HG02798 (cell line): ENCODE measurements around the gene SREBF2.
A peak's percentile ranks its signal among the peaks of the same experiment; 100 is the strongest.
"Not testable (repeated sequence)": the region's sequence is repeated elsewhere in the genome, so short reads cannot be mapped to it uniquely, and the experiment has no call there.

Source experiments
- ATAC-seq: cut with Tn5 transposase; IDR thresholded peaks from one replicate; pipeline ENCODE4 v1.9.1; 2021; ENCODE audit warnings: mild to moderate bottlenecking; ENCODE audit not compliant: unreplicated experiment, poor library complexity

Gene SREBF2

GRCh38 chr22:41820447-41820846 lies 12.5 kb upstream of the SREBF2 start:
- ATAC-seq = no peak

GRCh38 chr22:41821471-41822316 lies 11.2 kb upstream of the SREBF2 start:
- ATAC-seq = no peak

DNA sequence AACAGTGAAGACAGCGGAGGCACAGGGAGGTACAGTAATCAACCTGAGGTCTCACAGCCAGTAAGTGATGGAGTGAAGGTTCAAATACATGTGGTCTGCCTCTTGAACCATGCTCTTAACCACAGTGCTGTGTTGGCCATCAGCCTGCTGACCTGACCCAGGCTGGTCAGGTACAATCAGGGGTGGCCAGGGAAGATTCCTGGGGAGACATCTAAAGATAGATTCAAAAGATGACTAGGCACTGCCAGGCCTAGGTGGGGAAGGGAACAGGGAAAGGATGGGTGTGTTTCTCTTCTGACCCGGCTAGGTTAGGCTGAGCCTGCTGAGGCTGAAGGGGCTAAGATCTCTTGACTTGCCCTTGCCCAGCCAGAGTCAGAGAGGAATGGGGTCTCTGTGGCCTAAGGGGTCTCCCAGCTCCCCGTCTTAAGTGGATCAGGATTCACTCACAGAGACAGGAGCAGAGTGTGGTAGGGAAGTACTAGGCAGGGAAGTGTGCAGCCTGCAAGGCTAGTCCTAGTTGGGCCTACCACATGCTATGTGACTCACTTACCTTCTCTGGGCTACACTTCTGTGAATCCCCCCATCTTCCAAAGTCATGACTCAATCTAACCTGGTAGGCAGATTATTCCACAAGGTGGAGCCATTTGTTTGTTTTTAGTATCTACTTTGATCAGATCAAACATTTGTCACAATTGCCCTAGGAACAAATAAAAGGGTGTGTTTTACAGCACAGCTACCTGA lies 10.4 kb upstream of the SREBF2 start:
- ATAC-seq = no peak

DNA sequence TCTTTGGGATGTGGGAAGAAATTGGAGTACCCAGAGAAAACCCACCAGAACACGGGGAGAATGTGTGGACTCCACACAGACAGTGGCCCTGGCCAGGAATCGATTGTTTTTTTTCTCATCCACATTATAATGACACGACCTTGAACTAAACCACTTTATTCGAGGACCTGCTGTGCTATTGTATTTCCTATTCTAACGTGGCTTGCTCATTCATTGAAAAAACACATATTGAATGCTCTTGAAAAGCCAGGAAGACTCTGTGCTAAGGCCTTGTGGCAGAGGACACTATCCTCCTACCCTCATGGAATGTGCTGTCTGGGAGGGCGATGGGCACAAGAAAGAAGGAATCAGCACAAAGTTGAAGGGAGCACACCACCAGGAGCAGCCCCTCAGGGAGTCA lies 9.1 kb upstream of the SREBF2 start:
- no peak for ATAC-seq

DNA sequence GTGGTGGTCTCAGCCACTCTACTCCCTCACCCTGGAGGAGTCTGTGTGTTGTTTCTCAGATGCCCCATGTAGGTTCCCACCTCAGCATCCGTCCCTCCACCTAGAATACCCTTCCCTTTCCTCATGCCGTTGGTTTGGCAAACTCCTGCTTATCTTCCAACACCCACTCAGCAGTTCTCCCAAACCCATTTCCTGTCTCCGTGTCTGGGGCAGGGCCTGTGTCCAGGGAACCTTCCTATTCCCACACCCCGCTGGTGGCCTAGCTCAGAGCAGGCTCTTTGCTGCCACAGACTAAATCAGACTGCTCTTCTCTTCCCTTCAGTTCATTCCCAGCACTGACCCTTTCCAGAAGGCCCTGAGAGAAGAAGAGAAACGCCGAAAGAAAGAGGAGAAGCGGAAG lies 7.5 kb upstream of the SREBF2 start:
- no peak for ATAC-seq

DNA sequence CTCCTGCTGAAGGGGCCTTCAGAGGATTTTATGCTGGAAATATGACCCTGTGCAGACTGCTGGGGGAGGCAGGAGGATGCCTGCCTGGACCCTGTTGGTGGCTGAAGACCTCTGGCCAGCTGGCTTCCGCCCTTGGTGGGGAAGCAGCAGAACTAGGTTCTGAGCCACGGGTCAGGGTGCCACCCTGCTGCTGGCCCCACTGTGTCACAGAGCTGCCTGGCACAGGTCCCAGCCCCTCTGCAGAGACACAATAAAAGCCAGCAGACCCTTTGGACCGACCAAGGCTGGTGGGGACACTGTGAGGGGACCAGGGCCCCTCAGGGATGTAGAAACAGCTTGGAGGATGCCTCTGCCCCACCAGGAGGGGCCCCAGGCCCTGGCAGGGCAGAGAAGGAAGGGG lies 6.9 kb upstream of the SREBF2 start:
- no peak for ATAC-seq

GRCh38 chr22:41826430-41827383 lies 6.2 kb upstream of the SREBF2 start:
- no peak for ATAC-seq

GRCh38 chr22:41827671-41828070 lies 5.2 kb upstream of the SREBF2 start:
- no peak for ATAC-seq

- no peak for ATAC-seq
Measured at GRCh38 chr22:41828516-41828915, 4.4 kb upstream of the SREBF2 start.

GRCh38 chr22:41830174-41830573 lies 2.7 kb upstream of the SREBF2 start:
- ATAC-seq = no peak

- ATAC-seq = no peak
Measured at GRCh38 chr22:41831383-41831782, 1.5 kb upstream of the SREBF2 start.

DNA sequence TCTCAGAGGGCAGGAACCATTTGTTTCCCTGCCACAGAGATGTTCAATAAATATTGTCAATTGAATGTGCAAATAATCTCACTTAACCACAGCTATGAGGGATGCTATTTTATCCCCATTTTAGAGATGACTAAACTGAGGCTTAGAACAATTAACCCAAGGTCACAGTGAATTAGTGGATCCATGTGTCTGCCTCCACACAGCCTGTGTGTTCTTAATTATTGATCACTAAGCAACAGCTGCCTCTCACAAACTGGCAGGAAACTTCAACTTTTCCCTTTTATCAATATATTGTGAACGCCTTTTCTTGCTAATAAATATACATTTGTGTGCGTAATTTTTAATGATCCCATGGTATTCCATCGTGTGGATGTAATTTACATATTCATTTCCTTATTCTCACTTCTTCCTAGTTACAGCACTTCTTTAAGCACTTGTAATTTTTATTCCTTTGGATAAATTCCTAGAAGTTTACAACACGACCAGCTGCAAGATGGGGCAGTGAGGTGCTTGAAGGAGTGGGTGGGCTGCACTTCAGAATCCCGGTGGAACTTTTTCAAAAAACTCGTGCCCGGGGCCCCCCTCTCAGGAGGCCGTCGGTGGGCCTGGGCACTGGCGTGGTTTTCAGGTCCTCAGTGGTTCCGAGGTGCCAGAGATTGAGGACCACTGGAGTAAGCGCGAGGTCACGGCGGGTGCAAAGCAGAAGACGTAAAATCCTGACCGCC lies 915 bp upstream of the SREBF2 start:
- ATAC-seq = no peak

DNA sequence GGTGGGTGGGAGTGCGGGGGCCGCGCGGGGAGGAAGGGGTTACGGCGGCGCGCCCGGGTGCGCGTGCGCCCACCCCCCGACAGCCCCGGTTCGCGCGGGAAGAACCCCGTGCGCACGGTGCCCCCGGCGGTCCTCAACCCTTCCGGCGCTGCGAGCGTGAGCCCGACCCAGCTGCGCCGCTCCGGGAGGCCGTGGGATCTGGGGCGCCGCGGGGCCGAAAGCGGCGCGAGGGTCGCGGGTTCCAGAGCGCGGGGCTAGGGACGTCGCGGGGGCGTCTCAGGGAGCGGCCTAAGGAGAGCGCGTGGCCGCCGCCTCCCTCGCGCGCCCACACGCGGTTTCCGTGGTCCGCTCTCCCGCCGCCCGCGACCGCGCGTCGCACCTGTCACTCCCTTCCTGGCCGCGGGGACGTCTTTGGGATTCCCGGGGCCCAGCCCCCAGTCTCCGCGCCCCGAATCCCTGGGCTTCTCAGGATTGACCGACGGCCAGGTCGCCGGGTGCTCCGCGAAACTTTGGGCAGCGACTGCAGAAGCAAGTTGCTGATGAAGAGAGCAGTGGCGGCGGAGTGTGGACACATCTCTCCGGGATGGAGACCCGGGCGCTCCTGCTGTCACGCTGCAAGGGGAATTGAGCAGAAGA lies 582 bp downstream of the SREBF2 start:
- peak; percentile 21 for ATAC-seq

GRCh38 chr22:41834005-41834944 lies 1.4 kb downstream of the SREBF2 start:
- ATAC-seq = no peak

DNA sequence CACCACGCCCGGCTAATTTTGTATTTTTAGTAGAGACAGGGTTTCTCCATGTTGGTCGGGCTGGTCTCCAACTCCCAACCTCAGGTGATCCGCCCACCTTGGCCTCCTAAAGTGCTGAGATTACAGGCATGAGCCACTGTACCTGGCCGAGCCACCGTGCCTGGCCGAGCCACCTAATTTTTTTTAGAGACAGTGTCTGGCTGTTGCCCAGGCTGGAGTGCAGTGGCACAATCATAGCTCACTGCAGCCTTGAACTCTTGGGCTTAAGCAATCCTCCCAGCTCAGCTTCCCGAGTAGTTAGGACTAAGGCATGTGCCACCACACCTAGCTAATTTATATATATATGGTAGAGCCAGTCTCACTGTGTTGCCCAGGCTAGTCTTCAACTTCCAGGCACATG lies 2.6 kb downstream of the SREBF2 start:
- not testable (repeated sequence) for ATAC-seq

- ATAC-seq = no peak
Measured at GRCh38 chr22:41836551-41836950, 3.6 kb downstream of the SREBF2 start.

GRCh38 chr22:41838842-41839618 lies 6.1 kb downstream of the SREBF2 start:
- no peak for ATAC-seq

DNA sequence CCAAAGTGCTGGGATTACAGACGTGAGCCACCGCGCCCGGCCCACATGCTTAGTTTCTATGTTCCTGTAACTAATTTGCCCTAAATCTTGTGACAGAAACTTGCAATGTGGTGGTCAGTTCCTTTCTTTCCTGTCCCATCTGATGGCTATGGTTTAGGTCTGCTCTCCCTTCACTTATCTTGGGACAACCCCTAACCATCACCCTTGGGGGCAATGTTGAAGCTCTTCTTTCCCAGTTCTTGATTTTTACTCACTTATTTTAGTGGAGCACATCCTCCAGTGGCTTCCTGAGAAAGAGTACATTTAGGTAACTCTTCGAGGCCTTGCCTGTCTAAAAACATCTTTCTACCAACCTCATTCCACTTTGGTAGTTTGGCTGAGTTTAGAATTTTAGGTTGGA lies 7.3 kb downstream of the SREBF2 start:
- ATAC-seq = no peak
